HL-60 (cell line): Measurements from ENCODE around the gene PRICKLE2.

Experiments used
- POLR2AphosphoS5 ChIP-seq: IDR thresholded peaks from 2 replicates; pipeline ENCODE4 v1.6.1; 2012; ENCODE audit warnings: low read depth
- REST ChIP-seq: IDR thresholded peaks from 2 replicates; pipeline ENCODE4 v1.6.1; 2012; ENCODE audit warnings: low read depth; ENCODE audit not compliant: insufficient replicate concordance
- SPI1 ChIP-seq: IDR thresholded peaks from 2 replicates; pipeline ENCODE4 v1.6.1; 2012; ENCODE audit warnings: low read depth, mild to moderate bottlenecking, borderline replicate concordance
- TF ChIP-seq, protein P1 (sequence below): IDR thresholded peaks from one replicate; pipeline ENCODE4 v1.5.1; 2011; ENCODE audit warnings: low read length, control low read depth, inconsistent platforms; ENCODE audit not compliant: insufficient read depth

DNA sequence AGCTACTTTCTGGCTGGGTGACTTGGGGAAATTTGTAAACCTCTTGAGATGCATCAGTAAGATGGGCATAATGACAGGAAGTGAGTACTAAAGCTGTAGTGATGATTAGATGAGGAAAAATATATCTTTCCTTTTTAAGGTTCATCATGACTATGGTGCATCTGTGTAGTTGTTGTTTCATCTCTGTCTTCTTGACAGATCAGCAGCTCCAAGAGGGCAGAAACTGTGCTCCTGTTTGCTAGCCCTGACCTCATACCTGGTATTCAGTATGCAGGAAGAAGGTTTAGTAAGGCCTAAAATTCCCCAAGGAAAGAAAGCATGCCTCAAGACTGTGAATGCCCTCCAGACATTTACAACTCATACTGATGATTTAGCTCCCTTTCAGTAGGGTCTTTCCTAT is 119.5 kb downstream of the PRICKLE2 start:
- TF ChIP-seq POLR2AphosphoS5 (no peak), SPI1 (no peak), REST (no peak)
- TF ChIP-seq, protein P1, sequence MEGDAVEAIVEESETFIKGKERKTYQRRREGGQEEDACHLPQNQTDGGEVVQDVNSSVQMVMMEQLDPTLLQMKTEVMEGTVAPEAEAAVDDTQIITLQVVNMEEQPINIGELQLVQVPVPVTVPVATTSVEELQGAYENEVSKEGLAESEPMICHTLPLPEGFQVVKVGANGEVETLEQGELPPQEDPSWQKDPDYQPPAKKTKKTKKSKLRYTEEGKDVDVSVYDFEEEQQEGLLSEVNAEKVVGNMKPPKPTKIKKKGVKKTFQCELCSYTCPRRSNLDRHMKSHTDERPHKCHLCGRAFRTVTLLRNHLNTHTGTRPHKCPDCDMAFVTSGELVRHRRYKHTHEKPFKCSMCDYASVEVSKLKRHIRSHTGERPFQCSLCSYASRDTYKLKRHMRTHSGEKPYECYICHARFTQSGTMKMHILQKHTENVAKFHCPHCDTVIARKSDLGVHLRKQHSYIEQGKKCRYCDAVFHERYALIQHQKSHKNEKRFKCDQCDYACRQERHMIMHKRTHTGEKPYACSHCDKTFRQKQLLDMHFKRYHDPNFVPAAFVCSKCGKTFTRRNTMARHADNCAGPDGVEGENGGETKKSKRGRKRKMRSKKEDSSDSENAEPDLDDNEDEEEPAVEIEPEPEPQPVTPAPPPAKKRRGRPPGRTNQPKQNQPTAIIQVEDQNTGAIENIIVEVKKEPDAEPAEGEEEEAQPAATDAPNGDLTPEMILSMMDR = no peak
